ENCODE results near the gene ACSL1. TPM values are rescaled to one million over a fixed set of nuclear protein-coding genes. Genes with fewer than 3 reads are reported as not detected.

ACSL1 gene
- total and polyA plus RNA-seq, 9 donors = 12.0 to 47.9 (median 19.8) TPM

GRCh38 chr4:184750926-184751584 is 74.7 kb downstream of the ACSL1 start:
- no peak overlapping the region for H3K27ac ChIP-seq
- 35 to 45% (median 40%) methylated on average over 8 of the region's 8 CpGs for WGBS, 3 donors
- H3K27me3 ChIP-seq = no peaks in the 10 kb centered on the region
- H3K36me3 ChIP-seq = no peaks in the 10 kb centered on the region
- no peak for DNase-seq
- no peaks in the 10 kb centered on the region for H3K9me3 ChIP-seq
- H3K4me3 ChIP-seq = no peak overlapping the region
- peaks cover 8% of the 10 kb centered on the region for H3K4me1 ChIP-seq (ENCODE audit: insufficient read depth)
- intact Hi-C loops (cut with DNase I) = no loop called here
- no peak for TF ChIP-seq POLR2A (IDR thresholded peaks at IDR 0.05)
- TF ChIP-seq CTCF (IDR thresholded peaks at IDR 0.05) = no peak
- TF ChIP-seq EP300 (IDR thresholded peaks at IDR 0.05) = no peak

- Histone ChIP-seq H3K36me3 (no peaks in the 10 kb centered on the region), H3K9me3 (no peaks in the 10 kb centered on the region), H3K4me3 (no peak overlapping the region), H3K4me1 (ENCODE audit: insufficient read depth) (peaks cover 10% of the 10 kb centered on the region), H3K27me3 (no peaks in the 10 kb centered on the region), H3K27ac (no peak overlapping the region)
- DNase-seq = no peak
- TF ChIP-seq EP300 (IDR thresholded peaks at IDR 0.05) (no peak), CTCF (IDR thresholded peaks at IDR 0.05) (no peak), POLR2A (IDR thresholded peaks at IDR 0.05) (no peak)
- intact Hi-C loops (cut with DNase I) = loop anchor here in 2 of 4 donors (5.0 to 10.0 kb wide), 2 partner anchors 79 to 257 kb away; partner anchors contain the start of gene ACSL1 (in 1 of the 2)
- WGBS, 3 donors = 68 to 82% (median 71%) methylated on average over 8 of the region's 8 CpGs
These were observed 77.5 kb downstream of the ACSL1 start for GRCh38 chr4:184748251-184748652.

- H3K27me3 ChIP-seq = no peaks in the 10 kb centered on the region
- peak overlapping the region; percentile 17 to 63 for H3K27ac ChIP-seq
- H3K36me3 ChIP-seq = no peaks in the 10 kb centered on the region
- no peak overlapping the region for H3K4me3 ChIP-seq
- WGBS, 3 donors = 64 to 71% (median 68%) methylated on average over 4 of the region's 4 CpGs
- TF ChIP-seq CTCF (IDR thresholded peaks at IDR 0.05) (no peak), EP300 (IDR thresholded peaks at IDR 0.05) (no peak), POLR2A (IDR thresholded peaks at IDR 0.05) (no peak)
- no peaks in the 10 kb centered on the region for H3K9me3 ChIP-seq
- intact Hi-C loops (cut with DNase I) = loop anchor here in 2 of 4 donors (5.0 to 10.0 kb wide), 2 partner anchors 80 to 258 kb away; partner anchors contain the start of gene ACSL1 (in 1 of the 2)
- DNase-seq = peak in 2 of 5 donors; percentile 30 to 51
- H3K4me1 ChIP-seq (ENCODE audit: insufficient read depth) = peaks cover 10% of the 10 kb centered on the region
These were observed 78.5 kb downstream of the ACSL1 start for GRCh38 chr4:184747034-184747830.

- Histone ChIP-seq H3K4me3 (peak overlapping the region; percentile 5), H3K9me3 (no peaks in the 10 kb centered on the region), H3K27me3 (no peaks in the 10 kb centered on the region), H3K4me1 (ENCODE audit: insufficient read depth) (peaks cover 10% of the 10 kb centered on the region), H3K36me3 (no peaks in the 10 kb centered on the region), H3K27ac (peak overlapping the region in 1 of 2 donors; percentile 63)
- 2 to 4% (median 2%) methylated on average over 10 of the region's 10 CpGs for WGBS, 3 donors
- no peak for TF ChIP-seq EP300 (IDR thresholded peaks at IDR 0.05)
- no peak for TF ChIP-seq POLR2A (IDR thresholded peaks at IDR 0.05)
- TF ChIP-seq CTCF (IDR thresholded peaks at IDR 0.05) = peak; percentile 18 to 58 (median 49)
- peak; percentile 63 to 75 (median 71) for DNase-seq
- intact Hi-C loops (cut with DNase I) = loop anchor here in 2 of 4 donors (5.0 to 10.0 kb wide), 2 partner anchors 81 to 259 kb away; partner anchors contain the start of gene ACSL1 (in 1 of the 2)
These were observed 79.7 kb downstream of the ACSL1 start for GRCh38 chr4:184745831-184746795.

Measured in ovary (tissue), 9 donors.